ENCODE results near the gene DHX8.

DNA sequence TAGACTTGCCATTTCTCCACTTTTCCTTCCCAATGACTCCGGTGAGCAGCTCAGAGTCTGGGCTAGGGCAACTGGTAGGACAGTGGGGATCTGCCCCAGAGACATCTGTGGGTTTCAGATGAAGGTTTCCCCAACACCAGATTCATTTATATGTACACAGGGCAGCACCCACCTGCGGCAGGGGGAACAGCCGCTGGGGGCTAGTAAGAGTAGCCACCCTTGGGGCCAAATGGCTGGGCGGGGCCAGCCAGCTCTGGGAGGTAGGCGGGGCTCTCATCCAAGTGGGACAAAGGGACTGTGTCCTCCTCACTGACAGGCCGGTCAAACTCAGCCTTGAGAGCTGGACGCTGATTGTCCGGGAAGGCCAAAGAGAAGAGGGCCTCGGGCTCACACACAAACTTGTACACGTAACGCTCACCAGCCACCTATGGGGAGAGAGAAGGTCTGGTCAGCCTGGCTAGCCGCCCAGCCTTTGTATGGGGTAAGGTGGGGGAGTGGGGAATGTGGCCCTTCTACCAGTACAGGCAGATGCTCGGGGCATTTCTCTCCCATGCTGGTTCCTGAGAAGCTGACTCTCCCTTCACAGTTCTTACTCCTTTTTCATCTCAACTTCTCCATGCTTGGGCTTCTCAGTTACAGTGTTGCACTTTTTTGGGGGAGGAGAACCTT lies 44.7 kb downstream of the DHX8 start:
- no peak for TF ChIP-seq RCOR1 (conservative IDR thresholded peaks at IDR 0.05; ENCODE audit: low read depth, low read length)
- TF ChIP-seq, protein P1, sequence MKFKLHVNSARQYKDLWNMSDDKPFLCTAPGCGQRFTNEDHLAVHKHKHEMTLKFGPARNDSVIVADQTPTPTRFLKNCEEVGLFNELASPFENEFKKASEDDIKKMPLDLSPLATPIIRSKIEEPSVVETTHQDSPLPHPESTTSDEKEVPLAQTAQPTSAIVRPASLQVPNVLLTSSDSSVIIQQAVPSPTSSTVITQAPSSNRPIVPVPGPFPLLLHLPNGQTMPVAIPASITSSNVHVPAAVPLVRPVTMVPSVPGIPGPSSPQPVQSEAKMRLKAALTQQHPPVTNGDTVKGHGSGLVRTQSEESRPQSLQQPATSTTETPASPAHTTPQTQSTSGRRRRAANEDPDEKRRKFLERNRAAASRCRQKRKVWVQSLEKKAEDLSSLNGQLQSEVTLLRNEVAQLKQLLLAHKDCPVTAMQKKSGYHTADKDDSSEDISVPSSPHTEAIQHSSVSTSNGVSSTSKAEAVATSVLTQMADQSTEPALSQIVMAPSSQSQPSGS (IDR thresholded peaks at IDR 0.05; ENCODE audit: low read length): no peak
- no peak for TF ChIP-seq MTA3 (IDR thresholded peaks at IDR 0.05; ENCODE audit: borderline replicate concordance, low read length)
- TF ChIP-seq EZH2 (IDR thresholded peaks at IDR 0.05; ENCODE audit: borderline replicate concordance, control insufficient read depth, low read depth, low read length): no peak
- no peak for TF ChIP-seq GABPA (IDR thresholded peaks at IDR 0.05; ENCODE audit: low read depth)
- no peak for TF ChIP-seq SIN3A (IDR thresholded peaks at IDR 0.05; ENCODE audit: low read depth, low read length)
- TF ChIP-seq, protein P2, sequence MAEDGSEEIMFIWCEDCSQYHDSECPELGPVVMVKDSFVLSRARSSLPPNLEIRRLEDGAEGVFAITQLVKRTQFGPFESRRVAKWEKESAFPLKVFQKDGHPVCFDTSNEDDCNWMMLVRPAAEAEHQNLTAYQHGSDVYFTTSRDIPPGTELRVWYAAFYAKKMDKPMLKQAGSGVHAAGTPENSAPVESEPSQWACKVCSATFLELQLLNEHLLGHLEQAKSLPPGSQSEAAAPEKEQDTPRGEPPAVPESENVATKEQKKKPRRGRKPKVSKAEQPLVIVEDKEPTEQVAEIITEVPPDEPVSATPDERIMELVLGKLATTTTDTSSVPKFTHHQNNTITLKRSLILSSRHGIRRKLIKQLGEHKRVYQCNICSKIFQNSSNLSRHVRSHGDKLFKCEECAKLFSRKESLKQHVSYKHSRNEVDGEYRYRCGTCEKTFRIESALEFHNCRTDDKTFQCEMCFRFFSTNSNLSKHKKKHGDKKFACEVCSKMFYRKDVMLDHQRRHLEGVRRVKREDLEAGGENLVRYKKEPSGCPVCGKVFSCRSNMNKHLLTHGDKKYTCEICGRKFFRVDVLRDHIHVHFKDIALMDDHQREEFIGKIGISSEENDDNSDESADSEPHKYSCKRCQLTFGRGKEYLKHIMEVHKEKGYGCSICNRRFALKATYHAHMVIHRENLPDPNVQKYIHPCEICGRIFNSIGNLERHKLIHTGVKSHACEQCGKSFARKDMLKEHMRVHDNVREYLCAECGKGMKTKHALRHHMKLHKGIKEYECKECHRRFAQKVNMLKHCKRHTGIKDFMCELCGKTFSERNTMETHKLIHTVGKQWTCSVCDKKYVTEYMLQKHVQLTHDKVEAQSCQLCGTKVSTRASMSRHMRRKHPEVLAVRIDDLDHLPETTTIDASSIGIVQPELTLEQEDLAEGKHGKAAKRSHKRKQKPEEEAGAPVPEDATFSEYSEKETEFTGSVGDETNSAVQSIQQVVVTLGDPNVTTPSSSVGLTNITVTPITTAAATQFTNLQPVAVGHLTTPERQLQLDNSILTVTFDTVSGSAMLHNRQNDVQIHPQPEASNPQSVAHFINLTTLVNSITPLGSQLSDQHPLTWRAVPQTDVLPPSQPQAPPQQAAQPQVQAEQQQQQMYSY (CRISPR knock-in tag; IDR thresholded peaks at IDR 0.05): no peak
